Common myeloid progenitor, CD34-positive (primary cell): ENCODE data around the gene FAM83E.

Experiments used
- CTCF ChIA-PET: fragments of 350-600 bp; sonication (Branson Sonifier 250); formaldehyde crosslinking; loops from one replicate; lab custom pipeline; 2021; ENCODE audit warnings: antibody characterized with exemption; lab: Charles Lee
- POLR2A ChIA-PET: fragments of 350-600 bp; sonication (Branson Sonifier 250); formaldehyde crosslinking; loops from one replicate; lab custom pipeline; 2021; ENCODE audit warnings: antibody characterized with exemption; lab: Charles Lee
- DNase-seq, 3 donors: peaks; one replicate each; pipeline versions ENCODE4 v3.0.0 to v3.0.0-alpha.2; 2013
- H3K27ac ChIP-seq, 2 experiments: 1 replicate in 1 of 2; 2 replicates in 1 of 2; pipeline ENCODE4 v1.7.0; 2013; ENCODE audit warnings: inconsistent platforms in 2 of 2, low read length in 2 of 2, mild to moderate bottlenecking in 2 of 2, low read depth in 1 of 2, moderate library complexity in 1 of 2; ENCODE audit not compliant: severe bottlenecking in 2 of 2, insufficient read depth in 1 of 2, poor library complexity in 1 of 2
- H3K27me3 ChIP-seq, 5 experiments: replicated peaks in 2 of 5; 1 replicate in 3 of 5; 2 replicates in 2 of 5; pipeline versions ENCODE4 v1.6.1 to v1.7.0; 2013; ENCODE audit warnings: low read length in 4 of 5, mild to moderate bottlenecking in 2 of 5, moderate library complexity in 2 of 5, inconsistent platforms in 1 of 5; ENCODE audit not compliant: insufficient read depth in 5 of 5, control insufficient read depth in 4 of 5
- H3K36me3 ChIP-seq, 4 experiments: 1 replicate in 2 of 4; 2 replicates in 2 of 4; pipeline versions ENCODE4 v1.6.1 to v1.7.0; 2013; ENCODE audit warnings: low read length in 3 of 4, control low read depth in 1 of 4, mild to moderate bottlenecking in 1 of 4; ENCODE audit not compliant: control insufficient read depth in 4 of 4, insufficient read depth in 4 of 4
- H3K4me1 ChIP-seq, 4 experiments: 1 replicate in 3 of 4; 2 replicates in 1 of 4; pipeline versions ENCODE4 v1.6.1 to v1.7.1; 2013; ENCODE audit warnings: low read length in 3 of 4, mild to moderate bottlenecking in 3 of 4, control low read depth in 1 of 4, inconsistent platforms in 1 of 4, moderate library complexity in 1 of 4; ENCODE audit not compliant: control insufficient read depth in 4 of 4, insufficient read depth in 4 of 4; ENCODE audit errors: control extremely low read depth in 1 of 4
- H3K4me3 ChIP-seq, 7 experiments: 1 replicate in 4 of 7; 2 replicates in 3 of 7; pipeline versions ENCODE4 v1.5.1 to v1.7.0; 2013; ENCODE audit warnings: mild to moderate bottlenecking in 7 of 7, low read length in 6 of 7, moderate library complexity in 6 of 7, inconsistent platforms in 2 of 7, low read depth in 2 of 7, control low read depth in 1 of 7; ENCODE audit not compliant: insufficient read depth in 4 of 7, control insufficient read depth in 1 of 7; ENCODE audit errors: extremely low read depth in 1 of 7
- H3K9me3 ChIP-seq, 5 experiments: 1 replicate in 4 of 5; 2 replicates in 1 of 5; pipeline versions ENCODE4 v1.6.1 to v1.7.1; 2013; ENCODE audit warnings: low read length in 4 of 5, mild to moderate bottlenecking in 2 of 5, inconsistent platforms in 1 of 5, low read depth in 1 of 5, moderate library complexity in 1 of 5; ENCODE audit not compliant: control insufficient read depth in 4 of 5, insufficient read depth in 2 of 5; ENCODE audit errors: control extremely low read depth in 1 of 5
- WGBS: methylation state at CpG from one replicate; pipeline ENCODE4 v1.1.5; 2013; ENCODE audit not compliant: insufficient coverage; 5-methylcytosine and 5-hydroxymethylcytosine counted together

Gene FAM83E

DNA sequence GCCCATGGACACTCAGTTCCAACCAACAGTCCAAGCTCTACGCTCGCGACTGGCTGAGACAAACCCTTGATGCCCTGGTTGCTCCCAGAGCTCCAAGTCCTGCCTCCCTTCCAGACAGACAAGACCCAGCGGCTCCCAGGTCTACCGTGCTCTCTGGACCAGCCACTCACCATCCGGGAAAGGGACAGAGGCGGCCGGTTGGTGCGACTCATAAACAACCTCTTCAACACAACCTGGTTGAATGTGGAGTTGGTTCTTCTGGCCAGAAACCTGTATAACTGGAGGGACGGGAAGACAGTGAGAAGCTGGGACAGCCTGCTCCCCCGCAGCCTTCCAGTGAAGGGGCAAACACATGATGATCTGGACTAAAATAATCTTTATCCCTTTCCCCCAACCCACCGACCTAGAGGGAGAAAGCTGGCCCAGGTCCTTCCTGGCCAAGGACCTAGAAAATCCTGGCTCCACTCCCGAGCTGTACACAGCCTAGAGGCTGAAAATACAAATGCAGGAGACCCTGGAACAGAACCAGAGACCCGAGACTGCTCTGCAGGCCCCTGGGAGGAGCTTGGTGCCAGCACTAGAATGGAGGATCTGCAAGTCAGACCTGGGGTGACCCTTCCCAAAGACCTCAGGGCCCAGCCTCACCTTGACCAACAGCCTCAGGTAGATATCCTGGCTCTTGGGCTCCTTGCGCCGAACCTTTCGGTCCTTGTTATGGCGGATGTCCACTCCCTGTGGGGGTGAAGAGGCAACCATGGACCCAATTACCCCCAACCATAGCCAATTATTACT lies 2.5 kb upstream of the FAM83E start:
- H3K36me3 ChIP-seq, result peaks cover 13 to 38% (median 24%) of the 10 kb centered on the region in 4 experiments
- DNase-seq, result no peak
- POLR2A ChIA-PET, result interaction anchor here (0.7 to 0.9 kb wide), 2 partner anchors 16 to 1244 kb away, joined by 3 read pairs; no protein-coding TSS in a partner anchor
- peak overlapping the region in 6 of 7 experiments; percentile 90 to 100 (median 98) for H3K4me3 ChIP-seq
- peaks cover 7 to 37% (median 27%) of the 10 kb centered on the region in 4 experiments for H3K4me1 ChIP-seq
- H3K27ac ChIP-seq, result peak overlapping the region; percentile 87 to 98
- H3K9me3 ChIP-seq, result no peaks in the 10 kb centered on the region
- no peaks in the 10 kb centered on the region for H3K27me3 ChIP-seq
- WGBS, result 80% methylated on average over 12 of the region's 18 CpGs
- CTCF ChIA-PET, result interaction anchor here (1.0 to 3.2 kb wide), 4 partner anchors 8 to 283 kb away, joined by 3 to 14 read pairs (median 4); no protein-coding TSS in a partner anchor

DNA sequence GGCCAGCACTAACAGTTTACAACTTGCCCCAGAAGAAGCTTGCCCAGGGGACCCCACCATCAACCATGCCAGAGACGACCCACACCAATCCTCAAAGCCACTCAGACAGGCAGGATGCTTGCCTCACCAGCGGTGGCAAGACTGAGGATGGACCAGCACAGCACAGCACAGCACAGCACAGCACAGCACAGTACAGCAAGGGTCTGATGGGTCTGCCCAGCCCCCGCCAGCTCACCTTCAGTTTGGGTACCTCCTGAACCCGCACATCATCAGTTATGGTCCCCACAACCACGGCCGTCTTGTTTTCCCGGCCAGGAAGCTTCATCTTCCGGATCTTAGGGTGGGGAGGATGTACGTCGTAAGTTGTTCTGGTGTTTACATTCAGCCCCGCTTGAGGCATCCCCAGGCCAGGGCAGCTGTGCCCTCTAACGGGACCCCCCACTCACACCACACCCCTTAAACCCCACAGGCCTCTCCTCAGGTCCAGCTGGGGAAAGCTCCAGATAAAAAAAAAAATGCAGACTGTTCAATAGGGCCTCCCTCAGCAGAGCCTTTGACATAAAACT lies 1.7 kb upstream of the FAM83E start:
- H3K4me3 ChIP-seq, result peak overlapping the region in 2 of 7 experiments; percentile 28 to 100
- H3K9me3 ChIP-seq, result no peaks in the 10 kb centered on the region
- H3K36me3 ChIP-seq, result peaks cover 13 to 37% (median 24%) of the 10 kb centered on the region in 4 experiments
- ChIA-PET POLR2A (interaction anchor here (0.7 to 0.9 kb wide), 2 partner anchors 17 to 1244 kb away, joined by 3 read pairs; no protein-coding TSS in a partner anchor), CTCF (interaction anchor here (1.1 to 3.2 kb wide), 4 partner anchors 7 to 126 kb away, joined by 3 to 14 read pairs (median 4); no protein-coding TSS in a partner anchor)
- peak overlapping the region; percentile 49 to 87 for H3K27ac ChIP-seq
- 81% methylated on average over 4 of the region's 12 CpGs for WGBS
- DNase-seq, result no peak
- peaks cover 7 to 37% (median 27%) of the 10 kb centered on the region in 4 experiments for H3K4me1 ChIP-seq
- no peaks in the 10 kb centered on the region for H3K27me3 ChIP-seq

DNA sequence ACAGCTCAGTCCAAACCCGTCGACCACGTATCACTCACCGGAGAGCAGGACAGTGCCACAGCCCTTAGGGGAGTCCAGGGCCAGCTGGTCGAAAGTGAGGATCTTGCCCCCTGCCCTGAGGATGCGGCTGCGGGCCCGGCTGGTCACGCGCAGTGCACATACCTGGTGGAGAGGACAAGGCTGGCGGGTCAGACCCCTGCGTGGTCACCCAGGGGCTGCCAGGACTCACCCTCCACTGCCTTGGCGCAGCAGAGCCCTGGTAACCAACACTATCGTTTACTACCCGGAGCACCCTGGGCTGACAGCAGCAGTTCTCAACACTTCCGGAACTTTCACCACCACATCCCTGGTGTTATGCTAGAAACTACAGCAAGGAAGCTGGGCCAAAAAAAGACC lies 1.2 kb upstream of the FAM83E start:
- peaks cover 7 to 37% (median 27%) of the 10 kb centered on the region in 4 experiments for H3K4me1 ChIP-seq

DNA sequence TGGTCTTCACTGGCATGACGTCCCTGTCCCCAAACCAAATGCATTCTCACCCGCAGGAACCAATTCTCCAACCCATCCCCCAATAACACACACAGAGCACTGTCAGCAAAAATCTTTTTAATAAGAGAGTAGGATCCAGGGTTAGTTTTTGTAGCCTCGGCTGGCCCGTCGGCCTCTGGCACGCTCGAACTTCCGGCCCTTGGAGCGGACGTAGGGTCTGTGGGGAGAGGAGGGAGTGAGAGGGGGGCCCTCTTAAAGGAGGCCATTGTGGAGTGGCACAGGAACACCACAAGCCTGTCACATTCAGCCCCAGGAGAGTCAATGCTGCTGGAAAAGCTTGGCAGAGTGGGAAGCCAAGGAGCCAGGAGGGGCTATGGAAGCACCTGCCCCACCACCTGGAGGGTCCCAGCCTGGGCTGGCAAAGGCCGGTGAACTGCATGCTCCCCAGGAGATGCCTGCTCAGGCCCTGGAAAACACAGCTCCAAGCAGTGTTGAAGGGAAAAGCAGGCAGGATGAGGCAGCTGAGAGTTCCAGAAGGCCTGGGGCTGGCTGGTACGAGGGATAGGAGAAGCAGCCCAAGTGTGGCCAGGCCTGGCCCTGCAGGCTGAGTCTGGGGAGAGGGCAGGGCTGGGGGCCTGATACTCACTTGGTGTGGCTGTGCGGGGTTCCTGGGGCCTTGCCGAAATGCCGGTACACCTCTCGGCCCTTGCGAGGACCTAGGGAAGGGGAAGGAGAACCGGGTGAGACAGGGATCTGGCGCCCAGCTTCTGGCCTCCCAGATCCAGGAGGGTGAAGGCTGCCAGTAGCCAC lies 560 bp upstream of the FAM83E start:
- peak overlapping the region in 1 of 2 experiments; percentile 49 for H3K27ac ChIP-seq
- ChIA-PET POLR2A (no interaction called here), CTCF (interaction anchor here (1.1 to 1.5 kb wide), 3 partner anchors 26 to 125 kb away, joined by 3 to 4 read pairs (median 4); no protein-coding TSS in a partner anchor)
- DNase-seq, result no peak
- H3K9me3 ChIP-seq, result no peaks in the 10 kb centered on the region
- no peak overlapping the region for H3K4me3 ChIP-seq
- no peaks in the 10 kb centered on the region for H3K27me3 ChIP-seq
- H3K36me3 ChIP-seq, result peaks cover 13 to 37% (median 24%) of the 10 kb centered on the region in 4 experiments
- WGBS, result 94% methylated on average over 12 of the region's 19 CpGs
- H3K4me1 ChIP-seq, result peaks cover 7 to 37% (median 27%) of the 10 kb centered on the region in 4 experiments

More for the DNA sequence above, 1.2 kb upstream of the FAM83E start:
- ChIA-PET POLR2A (no interaction called here), CTCF (interaction anchor here (1.1 to 1.4 kb wide), 2 partner anchors 26 to 126 kb away, joined by 3 to 4 read pairs; no protein-coding TSS in a partner anchor)
- Histone ChIP-seq H3K36me3 (peaks cover 13 to 37% (median 24%) of the 10 kb centered on the region in 4 experiments), H3K27me3 (no peaks in the 10 kb centered on the region), H3K9me3 (no peaks in the 10 kb centered on the region), H3K27ac (peak overlapping the region in 1 of 2 experiments; percentile 49), H3K4me3 (no peak overlapping the region)
- no peak for DNase-seq
- WGBS, result 95% methylated on average over 14 of the region's 16 CpGs

DNA sequence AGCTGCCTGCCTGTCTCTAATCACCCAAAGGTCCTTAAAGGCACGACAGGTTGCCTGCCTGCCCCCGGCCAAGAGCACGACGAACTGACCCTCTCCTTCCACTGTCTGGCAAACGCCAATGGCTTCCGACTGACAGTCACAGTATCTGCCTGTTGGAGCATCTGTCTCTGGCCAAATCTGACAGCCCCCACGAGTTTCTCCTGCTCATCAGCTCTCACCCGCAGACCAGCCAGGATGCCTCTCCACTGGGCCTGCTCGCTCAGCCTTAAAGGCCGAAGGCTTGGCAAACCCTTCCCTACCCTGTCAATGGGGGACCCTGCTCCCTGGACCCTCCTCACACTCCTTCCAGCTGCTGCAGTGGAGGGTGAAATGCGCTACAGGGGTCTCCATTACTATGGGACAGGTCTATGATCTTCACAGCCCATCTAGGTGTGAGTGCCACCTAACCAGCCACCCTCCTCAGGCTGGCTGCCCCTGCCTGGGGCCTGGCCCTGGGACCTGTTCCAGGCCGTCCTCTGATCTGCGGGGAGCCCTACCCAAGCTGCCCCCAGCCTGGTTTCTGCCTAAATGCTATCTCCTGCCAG lies 932 bp downstream of the FAM83E start:
- WGBS, result 94% methylated on average over 13 of the region's 13 CpGs
- peaks cover 13 to 37% (median 24%) of the 10 kb centered on the region in 4 experiments for H3K36me3 ChIP-seq
- POLR2A ChIA-PET, result interaction anchor here (0.6 to 0.7 kb wide), 3 partner anchors 13 to 292 kb away, joined by 3 to 4 read pairs (median 3); a partner anchor contains a TSS
- no peaks in the 10 kb centered on the region for H3K9me3 ChIP-seq
- no peak overlapping the region for H3K4me3 ChIP-seq
- H3K4me1 ChIP-seq, result peaks cover 7 to 30% (median 22%) of the 10 kb centered on the region in 4 experiments
- CTCF ChIA-PET, result interaction anchor here (1.5 kb wide), 1 partner anchor 54 kb away, joined by 4 read pairs; no protein-coding TSS in a partner anchor
- DNase-seq, result no peak
- no peaks in the 10 kb centered on the region for H3K27me3 ChIP-seq
- H3K27ac ChIP-seq, result no peak overlapping the region
